A549 (cell line): Measurements from ENCODE around the gene MUC15.

Source experiments
- CTCF ChIP-seq: fragments of >200 bp; sonication (Bioruptor Twin); formaldehyde crosslinking; IDR thresholded peaks from 3 replicates; pipeline ENCODE4 v1.5.1; 2016
- EP300 ChIP-seq, 2 experiments: fragments of >200 bp; sonication (Bioruptor Twin); formaldehyde crosslinking; IDR thresholded peaks; 2 replicates in 1 of 2; 3 replicates in 1 of 2; pipeline ENCODE4 v1.6.1; 2016 to 2017
- JUN ChIP-seq, 2 experiments: fragments of >200 bp; sonication (Bioruptor Twin); formaldehyde crosslinking; IDR thresholded peaks; 2 replicates in 1 of 2; 3 replicates in 1 of 2; pipeline ENCODE4 v1.6.1; 2016 to 2017
- MAX ChIP-seq: IDR thresholded peaks from 2 replicates; pipeline ENCODE4 v1.6.1; 2012
- MAZ ChIP-seq: fragments of 150-350 bp; IDR thresholded peaks from 2 replicates; pipeline ENCODE4 v1.6.1; 2014; ENCODE audit warnings: antibody characterized with exemption, low read depth, low read length, borderline replicate concordance
- POLR2A ChIP-seq: IDR thresholded peaks from 2 replicates; pipeline ENCODE4 v1.6.1; 2012; ENCODE audit warnings: mild to moderate bottlenecking, low read length
- REST ChIP-seq: fragments of 200-600 bp; sonication (generic); IDR thresholded peaks from 2 replicates; pipeline ENCODE4 v1.6.1; 2016; ENCODE audit warnings: antibody characterized with exemption, mild to moderate bottlenecking, moderate library complexity
- RNF2 ChIP-seq: fragments of 200-600 bp; sonication (generic); IDR thresholded peaks from 2 replicates; pipeline ENCODE4 v1.6.1; 2016; ENCODE audit warnings: low read depth, mild to moderate bottlenecking, antibody characterized with exemption, moderate library complexity, borderline replicate concordance

- TF ChIP-seq REST, result no peak
- no peak for TF ChIP-seq CTCF
- TF ChIP-seq POLR2A, result no peak
- TF ChIP-seq MAX, result no peak
- TF ChIP-seq MAZ, result no peak
- TF ChIP-seq EP300 (IDR thresholded peaks at IDR 0.05), result no peak
- no peak for TF ChIP-seq JUN (IDR thresholded peaks at IDR 0.05)
- no peak for TF ChIP-seq RNF2
Measured at GRCh38 chr11:26621132-26621531, 49.1 kb upstream of the MUC15 start.
